Activated gamma-delta T cell treated with anti-CD3 and anti-CD28 coated beads, Interleukin-2, amount 50 U/mL, for 16 hours (primary cell): ENCODE data around the gene TTC7B.

ENCODE experiments used
- DNase-seq: peaks from one replicate; pipeline ENCODE4 v3.0.0-alpha.2; 2020; ENCODE audit warnings: low read depth

TTC7B gene

GRCh38 chr14:90674716-90675115 lies 141.5 kb downstream of the TTC7B start:
- DNase-seq: no peak

- no peak for DNase-seq
Measured at GRCh38 chr14:90674043-90674670, 142.1 kb downstream of the TTC7B start.

GRCh38 chr14:90671382-90672234 lies 144.6 kb downstream of the TTC7B start:
- DNase-seq: no peak

- DNase-seq: no peak
Measured at GRCh38 chr14:90669731-90670130, 146.5 kb downstream of the TTC7B start.

- no peak for DNase-seq
Measured at GRCh38 chr14:90666571-90666970, 149.7 kb downstream of the TTC7B start.

GRCh38 chr14:90665321-90666000 lies 150.8 kb downstream of the TTC7B start:
- no peak for DNase-seq

- DNase-seq: no peak
Measured at GRCh38 chr14:90664911-90665310, 151.3 kb downstream of the TTC7B start.

GRCh38 chr14:90663680-90664079 lies 152.6 kb downstream of the TTC7B start:
- no peak for DNase-seq

GRCh38 chr14:90663140-90663539 lies 153.1 kb downstream of the TTC7B start:
- no peak for DNase-seq

GRCh38 chr14:90661866-90662265 lies 154.4 kb downstream of the TTC7B start:
- no peak for DNase-seq

GRCh38 chr14:90660865-90661570 lies 155.2 kb downstream of the TTC7B start:
- DNase-seq: no peak

GRCh38 chr14:90659156-90659555 lies 157.1 kb downstream of the TTC7B start:
- DNase-seq: no peak

- no peak for DNase-seq
Measured at GRCh38 chr14:90658541-90658967, 157.7 kb downstream of the TTC7B start.

GRCh38 chr14:90656973-90657372 lies 159.3 kb downstream of the TTC7B start:
- no peak for DNase-seq

- DNase-seq: no peak
Measured at GRCh38 chr14:90655829-90656228, 160.4 kb downstream of the TTC7B start.

- DNase-seq: no peak
Measured at GRCh38 chr14:90654831-90655276, 161.4 kb downstream of the TTC7B start.

- DNase-seq: no peak
Measured at GRCh38 chr14:90652626-90653025, 163.6 kb downstream of the TTC7B start.

GRCh38 chr14:90651976-90652560 lies 164.2 kb downstream of the TTC7B start:
- DNase-seq: no peak

- no peak for DNase-seq
Measured at GRCh38 chr14:90651271-90651804, 164.9 kb downstream of the TTC7B start.

- no peak for DNase-seq
Measured at GRCh38 chr14:90649557-90650135, 166.6 kb downstream of the TTC7B start.

GRCh38 chr14:90649083-90649482 lies 167.1 kb downstream of the TTC7B start:
- no peak for DNase-seq
